HG03025 (cell line): ENCODE measurements around the gene FLACC1.
"Not testable (repeated sequence)": the region's sequence is repeated elsewhere in the genome, so short reads cannot be mapped to it uniquely, and the experiment has no call there.

Experiments
- ATAC-seq: cut with Tn5 transposase; IDR thresholded peaks from one replicate; pipeline ENCODE4 v1.9.1; 2021; ENCODE audit warnings: mild to moderate bottlenecking, moderate library complexity; ENCODE audit not compliant: unreplicated experiment, low FRiP score

The FLACC1 gene

GRCh38 chr2:201350879-201351278 lies 6.3 kb downstream of the FLACC1 start:
- no peak for ATAC-seq

GRCh38 chr2:201349601-201350000 lies 7.5 kb downstream of the FLACC1 start:
- no peak for ATAC-seq

DNA sequence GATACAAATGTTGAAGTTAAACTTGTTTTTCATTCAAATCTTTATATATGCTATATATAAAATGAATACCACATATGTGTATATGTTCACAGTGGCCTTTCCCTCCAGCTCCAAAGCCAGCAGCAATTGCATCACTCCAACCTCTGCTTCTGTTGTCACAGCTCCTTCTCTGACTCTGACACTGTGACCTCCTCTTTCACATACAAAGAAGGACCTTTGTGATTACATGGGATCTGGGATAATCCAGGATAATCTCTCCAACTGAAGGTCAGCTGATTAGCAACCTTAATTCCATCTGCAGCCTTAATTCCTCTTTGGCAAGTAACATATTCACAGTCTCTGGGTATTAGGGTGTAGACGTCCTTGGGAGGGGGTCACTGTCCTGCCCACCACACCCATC lies 8.4 kb downstream of the FLACC1 start:
- ATAC-seq: no peak

GRCh38 chr2:201347138-201347537 lies 10.0 kb downstream of the FLACC1 start:
- ATAC-seq: no peak

DNA sequence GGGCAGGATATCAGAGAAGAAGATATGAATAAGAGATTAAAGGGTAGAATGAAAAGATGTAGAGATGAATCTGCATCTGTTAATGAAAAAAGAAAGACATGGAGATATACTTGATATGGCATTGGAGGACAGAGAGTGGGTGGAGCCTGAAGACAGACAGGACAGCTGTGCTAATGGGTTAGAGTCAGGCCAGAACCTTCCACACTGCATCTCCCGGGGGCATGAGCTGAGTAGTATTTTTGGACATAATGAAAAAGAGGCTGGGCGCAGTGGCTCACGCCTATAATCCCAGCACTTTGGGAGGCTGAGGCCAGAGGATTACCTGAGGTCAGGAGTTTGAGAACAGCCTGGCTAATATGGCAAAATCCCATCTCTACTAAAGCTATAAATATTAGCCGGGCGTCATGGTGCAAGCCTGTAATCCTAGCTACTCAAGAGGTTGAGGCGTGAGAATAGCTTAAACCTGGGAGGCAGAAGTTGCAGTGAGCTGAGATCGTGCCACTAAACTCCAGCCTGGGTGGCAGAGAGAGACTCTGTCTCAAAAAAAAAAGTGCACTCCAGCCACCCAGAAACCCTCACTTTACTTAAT lies 11.4 kb downstream of the FLACC1 start:
- no peak for ATAC-seq

- ATAC-seq: peak; percentile 45
Observed at GRCh38 chr2:201344663-201345366, 12.3 kb downstream of the FLACC1 start.

GRCh38 chr2:201343559-201343958 lies 13.6 kb downstream of the FLACC1 start:
- no peak for ATAC-seq

- ATAC-seq: no peak
Observed at GRCh38 chr2:201342923-201343322, 14.2 kb downstream of the FLACC1 start.

- no peak for ATAC-seq
Observed at GRCh38 chr2:201329409-201329808, 27.7 kb downstream of the FLACC1 start.

DNA sequence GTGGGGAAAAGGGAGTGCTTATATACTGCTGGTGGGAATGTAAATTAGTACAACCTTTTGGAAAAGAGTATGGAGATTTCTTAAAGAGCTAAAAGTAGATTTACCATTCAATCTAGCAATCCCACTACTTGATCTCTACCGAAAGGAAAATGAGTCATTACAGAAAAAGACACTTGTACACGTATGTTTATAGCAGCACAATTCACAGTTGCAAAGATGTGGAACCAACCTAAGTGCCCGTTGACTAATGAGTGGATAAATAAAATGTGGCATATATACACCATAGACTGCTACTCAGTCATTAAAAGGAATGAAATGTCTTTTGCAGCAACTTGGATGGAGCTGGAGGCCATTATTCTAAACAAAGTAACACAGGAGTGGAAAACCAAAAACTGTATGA lies 29.5 kb downstream of the FLACC1 start:
- no peak for ATAC-seq

- no peak for ATAC-seq
Observed at GRCh38 chr2:201322772-201323171, 34.4 kb downstream of the FLACC1 start.

- no peak for ATAC-seq
Observed at GRCh38 chr2:201320701-201321100, 36.4 kb downstream of the FLACC1 start.

GRCh38 chr2:201320257-201320656 lies 36.9 kb downstream of the FLACC1 start:
- ATAC-seq: no peak

DNA sequence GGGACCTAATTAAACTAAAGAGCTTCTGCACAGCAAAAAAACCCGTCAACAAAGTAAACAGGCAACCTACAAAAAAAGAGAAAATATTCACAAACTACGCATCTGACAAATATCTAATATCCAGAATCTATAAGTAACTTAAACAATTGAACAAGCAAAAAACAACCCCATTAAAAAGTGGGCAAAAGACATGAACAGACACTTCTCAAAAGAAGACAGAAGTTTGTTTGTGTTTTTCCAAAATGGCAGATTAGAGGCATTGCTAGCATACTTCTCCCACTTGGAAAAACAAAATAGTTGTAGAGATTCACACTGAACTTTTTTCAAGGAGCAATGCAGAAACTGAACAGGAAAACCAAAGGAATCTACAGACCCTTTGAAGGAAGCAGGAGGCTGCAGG lies 37.6 kb downstream of the FLACC1 start:
- no peak for ATAC-seq

DNA sequence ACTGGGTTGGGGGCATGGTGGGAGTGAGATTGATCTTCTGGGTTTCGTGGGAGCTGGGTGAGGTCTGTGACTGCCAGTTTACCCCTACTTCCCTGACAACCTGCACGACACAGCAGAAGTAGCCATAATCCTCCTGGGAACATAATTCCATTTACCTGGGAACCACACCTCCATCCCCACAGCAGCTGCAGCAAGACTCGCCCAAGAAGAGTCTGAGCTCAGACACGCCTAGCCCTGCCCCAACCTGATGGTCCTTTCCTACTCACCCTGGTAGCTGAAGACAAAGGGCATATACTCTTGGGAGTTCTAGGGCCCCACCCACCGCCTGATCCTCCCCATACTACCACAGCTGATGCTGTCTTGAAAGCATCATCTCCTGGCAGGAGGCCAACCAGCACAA lies 43.8 kb downstream of the FLACC1 start:
- no peak for ATAC-seq

- ATAC-seq: no peak
Observed at GRCh38 chr2:201308914-201309313, 48.2 kb downstream of the FLACC1 start.

DNA sequence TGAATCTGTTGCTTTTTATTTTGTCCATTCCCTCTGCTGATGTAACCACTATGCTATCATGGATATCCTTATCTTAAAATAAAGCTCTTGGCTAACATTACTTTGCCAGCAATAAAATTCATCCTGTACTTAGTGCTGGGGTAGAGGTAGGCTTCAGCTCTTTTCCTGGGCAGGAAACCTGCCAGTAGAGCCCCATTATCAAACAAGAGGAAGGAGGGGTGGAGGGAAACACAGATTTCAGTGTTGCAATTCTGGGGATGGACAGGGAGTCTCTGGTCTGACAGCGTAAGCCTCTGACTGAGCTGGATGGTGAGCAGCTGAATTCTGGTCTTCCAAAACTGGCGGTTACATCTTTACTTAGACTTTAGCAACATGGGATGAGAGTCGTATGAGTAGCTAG lies 49.3 kb downstream of the FLACC1 start:
- no peak for ATAC-seq

DNA sequence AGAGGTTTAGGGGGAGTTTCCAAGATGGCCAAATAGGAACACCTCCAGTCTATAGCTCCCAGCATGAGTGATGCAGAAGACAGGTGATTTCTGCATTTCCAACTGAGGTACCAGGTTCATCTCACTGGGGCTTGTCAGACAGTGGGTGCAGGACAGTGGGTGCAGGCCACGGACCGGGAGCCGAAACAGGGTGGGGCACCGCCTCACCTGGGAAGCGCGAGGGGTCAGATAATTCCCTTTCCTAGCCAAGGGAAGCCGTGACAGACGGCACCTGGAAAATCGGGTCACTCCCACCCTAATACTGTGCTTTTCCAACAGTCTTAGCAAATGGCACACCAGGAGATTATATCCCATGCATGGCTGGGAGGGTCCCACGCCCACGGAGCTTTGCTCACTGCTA lies 57.2 kb downstream of the FLACC1 start:
- ATAC-seq: not testable (repeated sequence)

DNA sequence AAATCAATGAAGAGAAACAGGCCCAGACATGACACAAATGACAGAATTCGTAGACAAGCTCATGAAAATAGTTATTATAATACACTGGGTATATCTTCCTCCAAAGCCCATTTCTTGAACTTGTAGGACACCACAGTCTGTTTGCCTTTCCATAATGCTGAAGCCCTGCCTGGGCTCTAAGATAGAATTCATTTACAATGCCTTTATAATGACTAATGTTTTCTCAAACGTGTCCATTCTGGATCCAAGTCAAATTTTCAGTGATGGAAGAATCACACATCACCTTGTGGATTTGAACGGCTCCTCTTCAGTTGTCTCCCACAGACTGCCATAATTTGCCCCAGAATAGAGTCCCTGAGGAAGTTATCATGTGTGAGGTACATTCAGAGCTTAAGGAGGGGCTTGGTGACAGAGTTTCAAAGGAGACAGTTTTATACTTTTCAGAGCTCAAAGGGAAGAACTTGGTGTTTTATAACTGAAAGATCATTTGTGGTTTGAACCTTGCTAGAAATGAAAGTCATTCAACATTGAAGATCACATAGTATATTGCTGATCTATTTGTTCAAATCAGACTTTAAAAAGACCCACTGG lies 58.6 kb downstream of the FLACC1 start:
- ATAC-seq: no peak

- not testable (repeated sequence) for ATAC-seq
Observed at GRCh38 chr2:201290457-201291148, 66.5 kb downstream of the FLACC1 start.

DNA sequence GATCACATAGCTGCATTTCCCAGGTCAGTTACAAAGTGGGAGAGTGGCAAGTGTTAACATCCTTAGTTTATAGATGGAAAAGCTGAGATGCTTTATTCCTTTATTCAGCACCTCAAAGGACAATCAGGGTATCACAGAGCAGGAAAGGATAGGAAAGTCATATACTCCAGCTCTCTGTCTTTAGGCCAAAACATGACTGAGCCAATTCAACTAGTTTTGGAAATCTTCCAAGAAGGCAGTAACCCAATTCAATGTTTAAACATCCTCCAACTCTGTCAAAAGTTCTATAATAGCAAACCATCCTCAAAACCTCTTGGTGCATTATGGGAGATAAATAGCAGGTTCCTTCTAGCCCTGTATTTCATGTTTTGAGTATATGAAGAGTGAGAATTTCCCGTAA lies 71.6 kb downstream of the FLACC1 start:
- ATAC-seq: no peak
